C4-2B (cell line): ENCODE measurements around the gene DLX4.

Experiments
- H3K27ac ChIP-seq: fragments of 450-650 bp; 2 replicates; pipeline ENCODE4 v1.5.1; 2017
- CTCF ChIP-seq: fragments of 450-650 bp; conservative IDR thresholded peaks from 2 replicates; pipeline ENCODE4 v1.5.1; 2017; ENCODE audit warnings: mild to moderate bottlenecking
- ZFX ChIP-seq: fragments of 450-650 bp; IDR thresholded peaks from 2 replicates; pipeline ENCODE4 v1.6.1; 2017

DLX4 gene

GRCh38 chr17:49949634-49950033 lies 19.4 kb upstream of the DLX4 start:
- no peak overlapping the region for H3K27ac ChIP-seq

GRCh38 chr17:49951362-49952082 lies 17.5 kb upstream of the DLX4 start:
- no peak for TF ChIP-seq CTCF

More at GRCh38 chr17:49949634-49950033, 19.4 kb upstream of the DLX4 start:
- TF ChIP-seq ZFX (no peak), CTCF (no peak)

GRCh38 chr17:49952209-49952911 lies 16.6 kb upstream of the DLX4 start:
- TF ChIP-seq CTCF = peak; percentile 96
- TF ChIP-seq ZFX = no peak
- H3K27ac ChIP-seq = no peak overlapping the region

More at GRCh38 chr17:49951362-49952082, 17.5 kb upstream of the DLX4 start:
- no peak overlapping the region for H3K27ac ChIP-seq

- no peak overlapping the region for H3K27ac ChIP-seq
- TF ChIP-seq ZFX (no peak), CTCF (0 out of 2 replicates have a peak, but pooled peaks have one; percentile 38)
Observed at GRCh38 chr17:49952912-49953497, 16.0 kb upstream of the DLX4 start.

- TF ChIP-seq CTCF = no peak
- TF ChIP-seq ZFX = no peak
- H3K27ac ChIP-seq = no peak overlapping the region
Observed at GRCh38 chr17:49955157-49955556, 13.8 kb upstream of the DLX4 start.

- TF ChIP-seq CTCF (no peak), ZFX (no peak)
- H3K27ac ChIP-seq = no peak overlapping the region
Observed at GRCh38 chr17:49956780-49957179, 12.2 kb upstream of the DLX4 start.

GRCh38 chr17:49957350-49957749 lies 11.6 kb upstream of the DLX4 start:
- H3K27ac ChIP-seq = no peak overlapping the region
- TF ChIP-seq CTCF (no peak), ZFX (no peak)
